ENCODE measurements around the gene CFAP73. TPM values are rescaled to one million over a fixed set of nuclear protein-coding genes. Genes with fewer than 3 reads are reported as not detected.

CFAP73 gene
- total RNA-seq, 1 experiment from 2014 or later = 0.94 TPM

DNA sequence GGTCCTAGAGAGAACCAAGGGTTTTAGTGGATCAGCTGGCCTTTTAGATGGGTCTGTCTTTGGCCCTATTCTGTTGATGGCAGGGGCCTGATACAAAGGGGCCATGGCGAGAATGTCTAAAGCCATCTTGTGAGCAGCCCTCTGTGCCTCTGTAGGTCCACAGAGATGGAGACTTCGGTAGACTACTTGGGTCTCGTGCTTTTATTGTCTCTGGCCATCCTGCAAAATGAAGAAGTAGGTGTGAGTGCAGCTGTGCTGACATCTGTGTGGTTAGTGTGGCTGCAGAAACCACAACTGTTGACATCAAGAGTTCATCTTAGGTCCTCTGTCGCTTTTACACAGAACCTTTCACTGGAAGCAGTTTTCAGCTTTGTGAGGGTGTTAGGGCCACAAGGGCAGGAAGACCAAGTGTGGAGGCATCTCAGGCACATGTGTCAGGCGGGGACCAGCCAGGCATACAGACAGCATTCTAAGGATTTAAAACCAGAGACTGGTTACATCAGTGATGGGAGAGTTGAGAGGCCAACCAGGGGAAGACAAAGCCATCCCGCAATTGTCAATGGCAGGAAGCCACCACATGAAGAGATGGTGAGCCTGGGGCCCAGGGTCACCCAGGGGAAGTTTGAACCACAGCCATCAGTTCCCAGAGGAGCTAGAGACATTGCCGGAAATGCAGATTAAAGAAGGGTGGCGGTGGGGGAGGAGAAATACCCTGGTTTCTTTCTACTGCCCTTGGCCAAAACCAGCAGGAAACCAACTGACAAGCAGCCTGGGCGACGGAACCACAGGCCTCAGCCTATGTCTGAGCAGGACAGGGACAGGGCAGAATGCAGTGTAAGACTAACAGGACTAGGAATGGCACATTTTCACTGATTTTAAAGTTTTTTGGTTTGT lies 58.8 kb downstream of the CFAP73 start:
- Mint-ChIP-seq H3K4me3 (no peak overlapping the region), H3K36me3 (peaks cover 6% of the 10 kb centered on the region), H3K27me3 (ENCODE audit: low read depth) (no peaks in the 10 kb centered on the region; the same call in 1 of the 2 replicates), H3K4me1 (peaks cover 7% of the 10 kb centered on the region), H3K27ac (peak overlapping the region; percentile 40; the same call in 1 of the 2 replicates), H3K9me3 (peaks cover 6% of the 10 kb centered on the region)
- ChIA-PET POLR2A (no interaction called here), CTCF (no interaction called here)
- no peak for DNase-seq (ENCODE audit: low spot score)
- ATAC-seq = peak; percentile 71
- no peak for TF ChIP-seq SP1 (CRISPR knock-in tag; conservative IDR thresholded peaks at IDR 0.05)
- no peak for TF ChIP-seq ZNF263 (CRISPR knock-in tag; IDR thresholded peaks at IDR 0.05; ENCODE audit: low read depth)

Small RNA genes lying within 50 kb of the gene (microRNA-seq; reads per million reads assigned to microRNA genes)
- gene MIR7106 (ENCODE audit: borderline number of aligned reads) = not detected

Other genes starting within 250 kb of the CFAP73 start
- gene OAS1, start 242.8 kb upstream of the CFAP73 start, total RNA-seq (2021) = 0.24 to 0.30 TPM (median 0.27 TPM) in 3 replicates
- gene OAS3, start 211.2 kb upstream of the CFAP73 start, total RNA-seq (2021) = 1.2 to 1.6 TPM (median 1.4 TPM) in 3 replicates
- gene OAS2, start 171.2 kb upstream of the CFAP73 start, total RNA-seq (2021) = 0.27 to 0.48 TPM (median 0.28 TPM) in 3 replicates
- gene DTX1, start 93.0 kb upstream of the CFAP73 start, total RNA-seq (2021) = 6.2 to 9.2 TPM (median 7.7 TPM) in 3 replicates
- gene RASAL1, start 14.0 kb upstream of the CFAP73 start, total RNA-seq (2021) = 6.9 to 8.1 TPM (median 8.0 TPM) in 3 replicates
- gene DDX54, start 35.8 kb downstream of the CFAP73 start, total RNA-seq (2021) = 120 to 151 TPM (median 123 TPM) in 3 replicates
- gene RITA1, start 36.0 kb downstream of the CFAP73 start, total RNA-seq (2021) = 26.4 to 29.3 TPM (median 27.1 TPM) in 3 replicates
- gene TPCN1, start 71.7 kb downstream of the CFAP73 start, total RNA-seq (2021) = 29.0 to 32.7 TPM (median 30.7 TPM) in 3 replicates
- 12.2 to 13.9 TPM (median 13.8 TPM) in 3 replicates for gene SLC8B1, start 185.4 kb downstream of the CFAP73 start, total RNA-seq (2021)
- 34.8 to 39.4 TPM (median 35.6 TPM) in 3 replicates for gene PLBD2, start 208.9 kb downstream of the CFAP73 start, total RNA-seq (2021)